ENCODE data around the gene BCL2L11.

DNA sequence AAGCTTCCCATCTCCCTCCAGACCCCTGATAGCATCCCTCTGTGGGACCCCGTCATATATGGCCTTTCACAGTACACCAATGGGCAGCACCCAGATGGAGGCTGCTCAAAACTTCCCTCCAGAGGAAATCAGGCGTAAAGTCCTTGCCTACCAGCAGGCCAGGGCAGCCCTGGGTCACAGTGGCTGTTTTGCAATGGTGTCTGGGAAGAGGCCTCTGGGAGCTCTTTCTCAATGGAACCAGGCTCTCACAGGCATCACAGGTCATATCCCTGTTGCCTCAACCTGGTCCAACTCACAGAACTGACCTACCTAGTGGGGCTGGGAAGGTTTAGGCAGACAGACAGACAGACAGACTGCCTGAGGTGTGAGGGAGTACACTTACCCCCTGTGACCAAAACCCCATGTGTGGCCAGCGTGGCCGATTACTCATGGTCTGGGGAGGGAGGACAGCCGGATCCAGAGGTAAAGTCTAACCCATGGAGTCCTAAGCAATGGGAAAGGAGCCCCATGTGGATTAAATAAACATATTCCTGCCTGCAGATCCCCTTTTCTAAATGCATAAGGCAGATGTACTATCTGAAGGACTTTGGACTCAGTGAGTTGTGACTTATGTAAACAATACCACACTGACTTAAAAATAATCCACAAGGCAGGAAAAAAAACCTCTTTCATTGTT, 58.2 kb downstream of the BCL2L11 start:
- TF ChIP-seq MYC (IDR thresholded peaks at IDR 0.05; ENCODE audit: low read depth, low read length), result no peak
- no peak for TF ChIP-seq POLR2A (IDR thresholded peaks at IDR 0.05; ENCODE audit: extremely low read depth, insufficient read length)
- TF ChIP-seq, protein P1, sequence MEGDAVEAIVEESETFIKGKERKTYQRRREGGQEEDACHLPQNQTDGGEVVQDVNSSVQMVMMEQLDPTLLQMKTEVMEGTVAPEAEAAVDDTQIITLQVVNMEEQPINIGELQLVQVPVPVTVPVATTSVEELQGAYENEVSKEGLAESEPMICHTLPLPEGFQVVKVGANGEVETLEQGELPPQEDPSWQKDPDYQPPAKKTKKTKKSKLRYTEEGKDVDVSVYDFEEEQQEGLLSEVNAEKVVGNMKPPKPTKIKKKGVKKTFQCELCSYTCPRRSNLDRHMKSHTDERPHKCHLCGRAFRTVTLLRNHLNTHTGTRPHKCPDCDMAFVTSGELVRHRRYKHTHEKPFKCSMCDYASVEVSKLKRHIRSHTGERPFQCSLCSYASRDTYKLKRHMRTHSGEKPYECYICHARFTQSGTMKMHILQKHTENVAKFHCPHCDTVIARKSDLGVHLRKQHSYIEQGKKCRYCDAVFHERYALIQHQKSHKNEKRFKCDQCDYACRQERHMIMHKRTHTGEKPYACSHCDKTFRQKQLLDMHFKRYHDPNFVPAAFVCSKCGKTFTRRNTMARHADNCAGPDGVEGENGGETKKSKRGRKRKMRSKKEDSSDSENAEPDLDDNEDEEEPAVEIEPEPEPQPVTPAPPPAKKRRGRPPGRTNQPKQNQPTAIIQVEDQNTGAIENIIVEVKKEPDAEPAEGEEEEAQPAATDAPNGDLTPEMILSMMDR (IDR thresholded peaks at IDR 0.05; ENCODE audit: low read depth, low read length), result no peak

Measured in NB4 (cell line).